Sigmoid colon (tissue), 4 donors: ENCODE results near the gene PIGM.

ENCODE experiments used
- EP300 ChIP-seq, 4 donors: sonication (generic); formaldehyde crosslinking; IDR thresholded peaks; one replicate each; pipeline ENCODE4 v1.6.1; 2017; ENCODE audit warnings: antibody characterized with exemption in 4 of 4
- POLR2A ChIP-seq, 2 donors: fragments of 450-650 bp; IDR thresholded peaks; one replicate each; pipeline ENCODE4 v1.6.1; 2016; ENCODE audit warnings: antibody characterized with exemption in 2 of 2, mild to moderate bottlenecking in 2 of 2, moderate library complexity in 2 of 2
- POLR2AphosphoS5 ChIP-seq, 4 donors: sonication (generic); formaldehyde crosslinking; IDR thresholded peaks; one replicate each; pipeline ENCODE4 v1.6.1; 2017; ENCODE audit warnings: antibody characterized with exemption in 4 of 4
- TF ChIP-seq, protein P1 (sequence below), 4 experiments: fragments of 450-650 bp in 3 of 4; fragments of 200-600 bp in 1 of 4; IDR thresholded peaks; one replicate each; pipeline ENCODE4 v1.5.1; 2016 to 2019; ENCODE audit warnings: antibody characterized with exemption in 4 of 4, mild to moderate bottlenecking in 3 of 4, moderate library complexity in 2 of 4

DNA sequence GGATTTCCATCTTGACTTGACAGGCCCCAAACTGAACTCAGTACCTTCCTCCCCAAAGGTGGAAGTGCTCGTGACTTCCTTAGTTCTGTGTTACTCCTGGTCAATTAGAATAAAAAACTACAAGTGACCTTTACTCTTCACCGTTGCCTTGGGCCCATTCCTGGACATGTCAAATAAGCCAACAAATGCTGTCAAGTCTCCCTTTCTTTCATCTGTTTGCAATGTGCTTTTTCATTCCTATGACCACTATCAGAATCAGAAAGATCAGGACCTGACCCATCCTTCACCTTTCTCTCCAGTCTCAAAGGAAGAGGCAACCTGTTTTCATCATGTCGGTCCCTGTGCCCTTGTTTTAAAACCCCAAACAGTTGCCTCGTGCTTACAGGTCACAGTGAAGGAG is 43.1 kb upstream of the PIGM start:
- TF ChIP-seq, protein P1, sequence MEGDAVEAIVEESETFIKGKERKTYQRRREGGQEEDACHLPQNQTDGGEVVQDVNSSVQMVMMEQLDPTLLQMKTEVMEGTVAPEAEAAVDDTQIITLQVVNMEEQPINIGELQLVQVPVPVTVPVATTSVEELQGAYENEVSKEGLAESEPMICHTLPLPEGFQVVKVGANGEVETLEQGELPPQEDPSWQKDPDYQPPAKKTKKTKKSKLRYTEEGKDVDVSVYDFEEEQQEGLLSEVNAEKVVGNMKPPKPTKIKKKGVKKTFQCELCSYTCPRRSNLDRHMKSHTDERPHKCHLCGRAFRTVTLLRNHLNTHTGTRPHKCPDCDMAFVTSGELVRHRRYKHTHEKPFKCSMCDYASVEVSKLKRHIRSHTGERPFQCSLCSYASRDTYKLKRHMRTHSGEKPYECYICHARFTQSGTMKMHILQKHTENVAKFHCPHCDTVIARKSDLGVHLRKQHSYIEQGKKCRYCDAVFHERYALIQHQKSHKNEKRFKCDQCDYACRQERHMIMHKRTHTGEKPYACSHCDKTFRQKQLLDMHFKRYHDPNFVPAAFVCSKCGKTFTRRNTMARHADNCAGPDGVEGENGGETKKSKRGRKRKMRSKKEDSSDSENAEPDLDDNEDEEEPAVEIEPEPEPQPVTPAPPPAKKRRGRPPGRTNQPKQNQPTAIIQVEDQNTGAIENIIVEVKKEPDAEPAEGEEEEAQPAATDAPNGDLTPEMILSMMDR (IDR thresholded peaks at IDR 0.05) = no peak
- TF ChIP-seq POLR2AphosphoS5 (IDR thresholded peaks at IDR 0.05) = no peak
- no peak for TF ChIP-seq POLR2A (IDR thresholded peaks at IDR 0.05)
- TF ChIP-seq EP300 (IDR thresholded peaks at IDR 0.05) = no peak
